Activated CD4-positive, alpha-beta memory T cell treated with anti-CD3 and anti-CD28 coated beads, Interleukin-2, amount 10 ng/mL, durations not matched to agents 7 days and 5 days (primary cell): ENCODE measurements around the gene PADI1. TPM values are rescaled to one million over a fixed set of nuclear protein-coding genes. Genes with fewer than 3 reads are reported as not detected.
A peak's percentile ranks its signal among the peaks of the same experiment; 100 is the strongest.

Experiments
- CTCF ChIA-PET: fragments of 350-600 bp; sonication (Branson Sonifier 250); formaldehyde crosslinking; loops from one replicate; lab custom pipeline; 2021; ENCODE audit warnings: antibody characterized with exemption, inconsistent platforms; lab: Charles Lee
- POLR2A ChIA-PET: fragments of 350-600 bp; sonication (Branson Sonifier 250); formaldehyde crosslinking; loops from one replicate; lab custom pipeline; 2021; ENCODE audit warnings: antibody characterized with exemption; lab: Charles Lee
- DNase-seq: peaks from one replicate; pipeline ENCODE4 v3.0.0-alpha.2; 2020
- H3K27ac Mint-ChIP-seq: one replicate; pipeline ENCODE4 v1.8.0; 2021; ENCODE audit warnings: mild to moderate bottlenecking, mixed read lengths
- H3K27me3 Mint-ChIP-seq: one replicate; pipeline ENCODE4 v1.8.0; 2021; ENCODE audit warnings: mixed read lengths
- H3K36me3 Mint-ChIP-seq: one replicate; pipeline ENCODE4 v1.8.0; 2021; ENCODE audit warnings: low read depth, mixed read lengths
- H3K4me1 Mint-ChIP-seq: one replicate; pipeline ENCODE4 v1.8.0; 2021; ENCODE audit warnings: mixed read lengths
- H3K4me3 Mint-ChIP-seq: one replicate; pipeline ENCODE4 v1.8.0; 2021; ENCODE audit warnings: mild to moderate bottlenecking, mixed read lengths
- H3K9me3 Mint-ChIP-seq: one replicate; pipeline ENCODE4 v1.8.0; 2021; ENCODE audit warnings: mixed read lengths
- total RNA-seq, 2 experiments: library from RNA; stranded (reverse); gene quantifications; one replicate each; pipeline ENCODE4 v1.2.3, GENCODE V29; 2021

The PADI1 gene
- total RNA-seq, 2 experiments from 2014 or later = not detected

DNA sequence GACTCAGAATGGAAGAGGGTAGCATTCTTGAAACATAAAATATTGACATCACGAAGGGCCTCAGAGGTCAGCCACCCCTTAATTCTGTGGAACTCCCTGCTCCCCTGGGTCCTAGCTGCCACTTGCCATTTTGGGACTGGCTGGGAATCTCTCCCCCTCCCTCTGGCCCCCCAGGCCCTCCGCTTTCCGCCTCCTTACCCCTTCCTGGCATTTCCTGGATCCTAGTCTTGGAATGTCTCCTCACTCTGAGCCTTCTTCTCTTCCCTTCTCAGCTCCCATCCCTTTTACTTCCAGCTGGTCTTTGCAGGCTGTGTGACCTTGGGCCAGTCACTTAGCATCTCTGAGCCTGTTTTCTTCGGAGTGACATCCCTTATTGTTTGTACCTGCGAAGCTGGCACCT, 4.5 kb downstream of the PADI1 start:
- Mint-ChIP-seq H3K36me3 (no peaks in the 10 kb centered on the region), H3K27ac (no peak overlapping the region), H3K4me1 (peaks cover 37% of the 10 kb centered on the region), H3K27me3 (peaks cover 31% of the 10 kb centered on the region), H3K4me3 (no peak overlapping the region), H3K9me3 (no peaks in the 10 kb centered on the region)
- ChIA-PET POLR2A (no interaction called here), CTCF (no interaction called here)
- DNase-seq = no peak

GRCh38 chr1:17210176-17210575, 5.2 kb downstream of the PADI1 start:
- Mint-ChIP-seq H3K4me1 (peaks cover 35% of the 10 kb centered on the region), H3K27ac (no peak overlapping the region)
- POLR2A ChIA-PET = no interaction called here

GRCh38 chr1:17211377-17211776, 6.4 kb downstream of the PADI1 start:
- ChIA-PET POLR2A (no interaction called here), CTCF (no interaction called here)
- no peaks in the 10 kb centered on the region for H3K36me3 Mint-ChIP-seq
- no peaks in the 10 kb centered on the region for H3K9me3 Mint-ChIP-seq
- peaks cover 33% of the 10 kb centered on the region for H3K4me1 Mint-ChIP-seq
- no peak for DNase-seq
- H3K27me3 Mint-ChIP-seq = peaks cover 28% of the 10 kb centered on the region
- H3K27ac Mint-ChIP-seq = no peak overlapping the region
- no peak overlapping the region for H3K4me3 Mint-ChIP-seq

More at GRCh38 chr1:17210176-17210575, 5.2 kb downstream of the PADI1 start:
- Mint-ChIP-seq H3K4me3 (no peak overlapping the region), H3K36me3 (no peaks in the 10 kb centered on the region), H3K9me3 (no peaks in the 10 kb centered on the region), H3K27me3 (peaks cover 32% of the 10 kb centered on the region)
- CTCF ChIA-PET = no interaction called here
- no peak for DNase-seq

DNA sequence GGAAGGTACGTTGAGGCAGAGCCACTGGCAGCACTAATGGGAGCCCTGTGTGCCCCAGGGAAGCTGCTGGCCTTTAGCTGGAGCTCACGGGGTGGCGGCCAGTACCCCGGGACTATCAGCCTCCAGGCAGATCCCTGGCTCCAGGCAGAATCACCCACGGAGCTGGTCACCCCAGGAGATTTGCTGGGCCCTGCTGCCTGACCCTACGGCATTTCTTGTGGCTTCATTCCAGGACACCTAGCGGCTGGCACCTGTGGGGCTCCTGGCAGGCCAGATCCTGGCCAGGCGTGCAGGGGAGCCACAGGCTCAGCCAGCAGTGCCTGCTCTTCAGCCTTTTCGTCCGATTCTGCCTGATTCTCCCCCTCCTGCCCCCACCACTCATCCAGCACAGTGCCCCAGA, 7.1 kb downstream of the PADI1 start:
- H3K27ac Mint-ChIP-seq = no peak overlapping the region
- no peak for DNase-seq
- POLR2A ChIA-PET = no interaction called here
- H3K4me3 Mint-ChIP-seq = no peak overlapping the region
- H3K27me3 Mint-ChIP-seq = peaks cover 28% of the 10 kb centered on the region
- H3K36me3 Mint-ChIP-seq = no peaks in the 10 kb centered on the region
- CTCF ChIA-PET = no interaction called here
- no peaks in the 10 kb centered on the region for H3K9me3 Mint-ChIP-seq
- H3K4me1 Mint-ChIP-seq = peaks cover 33% of the 10 kb centered on the region

- no peak overlapping the region for H3K4me3 Mint-ChIP-seq
- H3K27ac Mint-ChIP-seq = no peak overlapping the region
- peaks cover 28% of the 10 kb centered on the region for H3K27me3 Mint-ChIP-seq
- H3K9me3 Mint-ChIP-seq = no peaks in the 10 kb centered on the region
- peaks cover 28% of the 10 kb centered on the region for H3K4me1 Mint-ChIP-seq
- ChIA-PET POLR2A (no interaction called here), CTCF (no interaction called here)
- DNase-seq = peak; percentile 51
- H3K36me3 Mint-ChIP-seq = no peaks in the 10 kb centered on the region
Measured at GRCh38 chr1:17212487-17213121, 7.7 kb downstream of the PADI1 start.

DNA sequence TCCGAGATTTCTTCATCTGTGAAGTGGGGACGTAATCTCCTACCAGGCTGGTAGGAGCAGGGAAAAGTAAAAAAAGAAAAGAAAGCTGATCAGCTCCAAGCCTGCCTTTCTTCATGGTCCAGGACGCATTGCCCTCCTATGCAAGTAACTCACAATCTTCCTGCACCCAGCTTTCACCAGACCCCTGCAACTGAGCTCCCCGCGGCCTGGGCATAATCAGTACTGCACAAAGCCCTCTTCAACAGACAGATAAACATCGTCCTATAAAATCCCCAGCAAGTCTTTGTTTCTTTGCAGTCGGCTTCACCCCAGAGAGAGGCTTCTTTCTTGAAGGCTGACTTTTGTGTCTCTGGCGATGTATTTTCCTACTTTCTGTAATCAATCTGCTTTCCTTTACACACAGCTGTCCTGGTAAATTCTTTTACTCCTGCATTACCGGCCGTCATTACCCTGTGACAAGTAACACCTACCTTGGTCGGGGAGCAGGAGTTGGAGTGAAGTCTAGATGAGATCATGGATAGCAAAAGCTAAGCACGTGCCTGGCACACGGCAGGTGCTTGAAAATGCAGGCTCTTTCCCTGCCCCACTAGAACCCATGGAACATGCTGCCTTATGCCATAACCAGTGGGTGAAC, 8.3 kb downstream of the PADI1 start:
- Mint-ChIP-seq H3K36me3 (no peaks in the 10 kb centered on the region), H3K9me3 (no peaks in the 10 kb centered on the region), H3K4me1 (peaks cover 21% of the 10 kb centered on the region), H3K27me3 (peaks cover 32% of the 10 kb centered on the region), H3K4me3 (no peak overlapping the region), H3K27ac (no peak overlapping the region)
- POLR2A ChIA-PET = interaction anchor here (1.4 kb wide), 1 partner anchor 9 kb away, joined by 3 read pairs; no protein-coding TSS in a partner anchor
- CTCF ChIA-PET = no interaction called here
- no peak for DNase-seq

DNA sequence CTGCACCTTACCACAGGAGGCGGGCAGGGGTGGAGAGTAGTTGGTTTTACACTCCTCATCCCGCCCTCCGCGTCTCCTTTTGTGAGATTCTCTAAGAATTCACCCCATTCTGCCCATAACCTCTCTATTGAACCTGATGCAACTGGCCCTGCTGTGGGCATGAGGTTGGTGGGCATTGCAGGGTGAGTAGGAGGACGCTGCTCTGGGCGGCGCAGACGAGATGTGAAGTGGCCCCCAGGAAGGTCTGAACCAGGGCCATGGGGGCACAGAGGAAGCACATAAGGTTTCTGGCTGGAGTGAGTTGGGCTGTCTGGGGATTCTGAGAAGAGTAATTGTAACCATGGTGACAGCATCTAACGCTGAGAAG, 8.8 kb downstream of the PADI1 start:
- Mint-ChIP-seq H3K27me3 (peaks cover 32% of the 10 kb centered on the region), H3K4me1 (peaks cover 17% of the 10 kb centered on the region)
- POLR2A ChIA-PET = interaction anchor here (1.0 to 1.4 kb wide), 2 partner anchors 9 to 13 kb away, joined by 3 read pairs; no protein-coding TSS in a partner anchor

GRCh38 chr1:17214876-17215544, 10.1 kb downstream of the PADI1 start:
- Mint-ChIP-seq H3K27ac (no peak overlapping the region), H3K27me3 (peaks cover 32% of the 10 kb centered on the region), H3K4me1 (peaks cover 17% of the 10 kb centered on the region), H3K36me3 (no peaks in the 10 kb centered on the region), H3K9me3 (no peaks in the 10 kb centered on the region), H3K4me3 (no peak overlapping the region)
- DNase-seq = no peak
- ChIA-PET POLR2A (interaction anchor here (0.9 to 1.0 kb wide), 2 partner anchors 14 to 310 kb away, joined by 3 read pairs; no protein-coding TSS in a partner anchor), CTCF (interaction anchor here (0.6 kb wide), 1 partner anchor 85 kb away, joined by 3 read pairs; no protein-coding TSS in a partner anchor)

More for the DNA sequence above, 8.8 kb downstream of the PADI1 start:
- Mint-ChIP-seq H3K4me3 (no peak overlapping the region), H3K9me3 (no peaks in the 10 kb centered on the region), H3K36me3 (no peaks in the 10 kb centered on the region), H3K27ac (no peak overlapping the region)
- CTCF ChIA-PET = no interaction called here
- no peak for DNase-seq

GRCh38 chr1:17215545-17215890, 10.6 kb downstream of the PADI1 start:
- Mint-ChIP-seq H3K4me1 (peaks cover 17% of the 10 kb centered on the region), H3K27ac (no peak overlapping the region), H3K27me3 (peaks cover 32% of the 10 kb centered on the region), H3K4me3 (no peak overlapping the region), H3K9me3 (no peaks in the 10 kb centered on the region), H3K36me3 (no peaks in the 10 kb centered on the region)
- no peak for DNase-seq
- POLR2A ChIA-PET = interaction anchor here (0.9 kb wide), 1 partner anchor 310 kb away, joined by 3 read pairs; no protein-coding TSS in a partner anchor
- CTCF ChIA-PET = interaction anchor here (0.6 kb wide), 1 partner anchor 86 kb away, joined by 3 read pairs; no protein-coding TSS in a partner anchor

- DNase-seq = no peak
- POLR2A ChIA-PET = no interaction called here
- no peaks in the 10 kb centered on the region for H3K36me3 Mint-ChIP-seq
- CTCF ChIA-PET = no interaction called here
- peaks cover 32% of the 10 kb centered on the region for H3K27me3 Mint-ChIP-seq
- no peaks in the 10 kb centered on the region for H3K9me3 Mint-ChIP-seq
- H3K4me3 Mint-ChIP-seq = no peak overlapping the region
- H3K27ac Mint-ChIP-seq = no peak overlapping the region
- H3K4me1 Mint-ChIP-seq = peaks cover 16% of the 10 kb centered on the region
Measured at GRCh38 chr1:17216078-17216477, 11.2 kb downstream of the PADI1 start.

GRCh38 chr1:17217607-17218006, 12.7 kb downstream of the PADI1 start:
- Mint-ChIP-seq H3K4me3 (no peak overlapping the region), H3K9me3 (no peaks in the 10 kb centered on the region), H3K36me3 (no peaks in the 10 kb centered on the region), H3K27ac (no peak overlapping the region), H3K4me1 (peaks cover 8% of the 10 kb centered on the region), H3K27me3 (peaks cover 30% of the 10 kb centered on the region)
- no peak for DNase-seq
- CTCF ChIA-PET = no interaction called here
- POLR2A ChIA-PET = no interaction called here

DNA sequence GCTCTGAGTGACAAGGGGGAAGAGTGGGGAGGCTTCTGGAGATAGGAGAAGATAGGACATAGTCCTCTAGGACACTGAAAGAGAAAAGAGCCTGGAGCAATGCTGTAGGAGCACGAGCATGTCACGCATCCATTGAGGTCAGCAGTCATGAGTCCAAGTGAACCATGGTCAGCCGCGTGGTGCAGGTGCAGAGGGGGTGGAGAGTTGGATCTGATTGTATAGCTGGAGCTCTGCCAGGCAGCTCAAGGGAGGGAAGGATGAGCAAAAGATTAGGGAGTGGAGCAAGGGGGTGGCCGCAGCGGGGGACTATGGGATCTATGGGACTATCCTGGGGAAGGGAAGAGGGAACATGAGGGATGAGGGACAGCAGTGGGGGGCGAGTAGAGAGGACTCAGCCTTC, 14.0 kb downstream of the PADI1 start:
- ChIA-PET CTCF (no interaction called here), POLR2A (no interaction called here)
- peaks cover 17% of the 10 kb centered on the region for H3K27me3 Mint-ChIP-seq
- no peak overlapping the region for H3K4me3 Mint-ChIP-seq
- H3K36me3 Mint-ChIP-seq = no peaks in the 10 kb centered on the region
- no peak overlapping the region for H3K27ac Mint-ChIP-seq
- H3K9me3 Mint-ChIP-seq = no peaks in the 10 kb centered on the region
- no peak for DNase-seq
- H3K4me1 Mint-ChIP-seq = no peaks in the 10 kb centered on the region

GRCh38 chr1:17220287-17220686, 15.4 kb downstream of the PADI1 start:
- H3K36me3 Mint-ChIP-seq = no peaks in the 10 kb centered on the region
- H3K27me3 Mint-ChIP-seq = peaks cover 11% of the 10 kb centered on the region
- POLR2A ChIA-PET = no interaction called here
- H3K4me1 Mint-ChIP-seq = no peaks in the 10 kb centered on the region
- CTCF ChIA-PET = no interaction called here
- H3K9me3 Mint-ChIP-seq = no peaks in the 10 kb centered on the region
- H3K4me3 Mint-ChIP-seq = no peak overlapping the region
- DNase-seq = no peak
- H3K27ac Mint-ChIP-seq = no peak overlapping the region
